IMR-90 (cell line): Measurements from ENCODE around the gene GPR157.

ENCODE experiments used
- BHLHE40 ChIP-seq: fragments of 150-350 bp; IDR thresholded peaks from 2 replicates; pipeline ENCODE4 v1.6.1; 2016; ENCODE audit warnings: mild to moderate bottlenecking, low read depth, low read length
- CTCF ChIP-seq: conservative IDR thresholded peaks from 2 replicates; pipeline ENCODE4 v1.5.1; 2012; ENCODE audit warnings: mild to moderate bottlenecking, low read depth, low read length, improper control_type of control experiment
- MAFK ChIP-seq: IDR thresholded peaks from 2 replicates; pipeline ENCODE4 v1.6.1; 2012; ENCODE audit warnings: low read depth, low read length, improper control_type of control experiment
- MAZ ChIP-seq: IDR thresholded peaks from 2 replicates; pipeline ENCODE4 v1.6.1; 2012; ENCODE audit warnings: low read depth, mild to moderate bottlenecking, low read length, improper control_type of control experiment, moderate library complexity, borderline replicate concordance
- MXI1 ChIP-seq: IDR thresholded peaks from 2 replicates; pipeline ENCODE4 v1.6.1; 2012; ENCODE audit warnings: low read depth, mild to moderate bottlenecking, low read length, moderate library complexity, borderline replicate concordance
- POLR2A ChIP-seq: IDR thresholded peaks from 2 replicates; pipeline ENCODE4 v1.6.1; 2012; ENCODE audit warnings: mild to moderate bottlenecking, low read depth, low read length
- RAD21 ChIP-seq: IDR thresholded peaks from 2 replicates; pipeline ENCODE4 v1.6.1; 2012; ENCODE audit warnings: low read length, improper control_type of control experiment
- RCOR1 ChIP-seq: IDR thresholded peaks from 2 replicates; pipeline ENCODE4 v1.6.1; 2012; ENCODE audit warnings: mild to moderate bottlenecking, low read length, improper control_type of control experiment; ENCODE audit not compliant: insufficient replicate concordance
- RFX5 ChIP-seq: IDR thresholded peaks from 2 replicates; pipeline ENCODE4 v1.8.0; 2012; ENCODE audit warnings: low read depth, mild to moderate bottlenecking, low read length, moderate library complexity
- SMC3 ChIP-seq: fragments of 150-350 bp; IDR thresholded peaks from 2 replicates; pipeline ENCODE4 v1.6.1; 2016; ENCODE audit warnings: low read depth, mild to moderate bottlenecking, antibody characterized with exemption, low read length, moderate library complexity
- USF2 ChIP-seq: fragments of 150-350 bp; IDR thresholded peaks from 2 replicates; pipeline ENCODE4 v1.6.1; 2017; ENCODE audit warnings: mild to moderate bottlenecking, antibody characterized with exemption, low read length, low read depth

DNA sequence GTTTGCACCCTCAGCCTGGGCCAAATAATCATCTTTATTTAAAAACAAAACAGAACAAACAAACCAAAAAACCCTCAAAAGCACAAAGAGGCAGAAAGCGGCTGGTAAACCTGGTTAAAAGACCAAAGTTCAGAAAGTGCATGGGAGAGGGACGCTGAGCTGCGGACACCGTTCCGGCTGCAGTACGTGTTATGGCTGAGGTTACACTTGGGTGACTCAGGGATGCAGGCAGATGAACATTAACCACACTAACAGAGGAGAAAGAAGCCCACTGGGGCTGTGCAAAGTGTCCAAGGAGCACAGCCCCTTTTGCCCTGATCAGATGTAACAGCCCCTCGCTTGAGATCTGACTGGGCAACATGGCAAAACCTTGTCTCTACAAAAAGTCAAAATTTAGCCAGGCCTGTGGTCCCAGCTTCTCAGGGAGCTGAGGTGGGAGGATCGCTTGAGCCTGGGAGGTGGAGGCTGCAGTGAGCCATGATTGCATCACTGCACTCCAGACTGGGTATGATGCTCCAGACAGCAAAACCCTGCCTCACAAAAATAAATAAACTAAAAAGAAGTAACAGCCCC lies 28.3 kb downstream of the GPR157 start:
- TF ChIP-seq CTCF (no peak), USF2 (no peak), SMC3 (no peak), RCOR1 (no peak), POLR2A (no peak), RAD21 (no peak), RFX5 (no peak), MAFK (no peak), MAZ (no peak), MXI1 (no peak), BHLHE40 (no peak)
